GM20431 (cell line): ENCODE results near the gene EPB42.

Experiments
- in situ Hi-C: fragments of 300-500 bp; cut with MseI, MboI; formaldehyde crosslinking; loops from one replicate; pipeline ENCODE4 v1.15.0; 2020; ENCODE audit warnings: low sequenced_read_pairs; ENCODE audit not compliant: unreplicated experiment

EPB42 gene

DNA sequence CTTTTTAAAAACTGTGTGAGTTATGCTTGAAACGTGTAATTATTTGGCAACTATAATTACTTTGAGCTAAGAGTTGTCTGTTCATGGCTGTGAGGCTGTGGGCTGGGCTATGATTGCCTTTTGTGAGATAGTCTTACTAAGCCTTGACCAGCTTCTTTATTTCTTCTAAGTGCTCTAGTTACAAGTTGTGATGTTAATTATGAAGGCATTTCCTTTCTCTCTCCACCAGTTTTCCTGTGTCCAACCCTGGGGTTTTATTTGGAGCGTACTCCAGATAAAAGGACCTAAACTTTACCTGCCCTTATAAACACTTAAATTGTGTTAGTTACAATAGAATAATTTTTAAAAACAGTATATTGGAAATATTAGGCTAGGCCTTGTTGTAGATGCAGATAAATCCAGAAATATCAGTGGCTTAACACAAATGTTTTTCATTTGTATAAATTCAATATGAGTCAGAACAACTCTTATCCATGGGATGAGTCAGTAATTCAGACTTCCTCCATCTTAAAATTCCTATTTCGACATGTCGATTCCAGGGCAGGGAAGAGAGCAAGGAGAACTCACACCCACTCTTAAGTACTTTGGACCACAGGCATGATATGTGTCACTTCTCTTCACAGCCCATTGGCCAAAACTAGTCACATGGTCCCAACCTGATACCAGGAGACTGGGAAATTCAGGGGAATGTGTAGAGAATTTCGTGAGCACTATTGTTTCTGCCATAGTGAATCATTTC lies 70.5 kb downstream of the EPB42 start:
- in situ Hi-C loops = no loop called here
